H1 (cell line): ENCODE results near the gene DLK1. TPM values are rescaled to one million over a fixed set of nuclear protein-coding genes. Genes with fewer than 3 reads are reported as not detected.

ENCODE experiments used
- CTCF ChIA-PET: fragments of 300-600 bp; sonication (Branson Sonifier 250); formaldehyde crosslinking; loops from one replicate; lab custom pipeline; 2021; ENCODE audit not compliant: partially characterized antibody; lab: Charles Lee
- POLR2A ChIA-PET: fragments of 300-600 bp; sonication (Branson Sonifier 250); formaldehyde crosslinking; loops from one replicate; lab custom pipeline; 2021; ENCODE audit warnings: inconsistent platforms; ENCODE audit not compliant: partially characterized antibody; lab: Charles Lee
- DNase-seq, 2 experiments: peaks; one replicate each; pipeline versions ENCODE4 v3.0.0 to v3.0.0-alpha.2; 2010 to 2022; ENCODE audit warnings: low spot score in 2 of 2, low read depth in 1 of 2, mixed read lengths in 1 of 2
- FAIRE-seq: peaks from 2 replicates; lab custom pipeline; 2011; peaks lifted over from hg19 to GRCh38; lab: Jason Lieb, UNC
- H2AFZ ChIP-seq: 2 replicates; pipeline ENCODE4 v1.8.1; 2012; ENCODE audit warnings: low read length, inconsistent platforms
- H2AK5ac ChIP-seq: 2 replicates; pipeline ENCODE4 v1.6.1; 2013; ENCODE audit warnings: low read depth, low read length
- H2BK120ac ChIP-seq: replicated peaks from 2 replicates; pipeline ENCODE3; 2013; ENCODE audit warnings: low read depth, low read length, inconsistent platforms
- H2BK12ac ChIP-seq: 2 replicates; pipeline ENCODE4 v1.6.1; 2013; ENCODE audit warnings: low read depth, low read length
- H2BK15ac ChIP-seq: 2 replicates; pipeline ENCODE4 v1.6.1; 2013; ENCODE audit warnings: low read length
- H2BK20ac ChIP-seq: 2 replicates; pipeline ENCODE4 v1.6.1; 2013; ENCODE audit warnings: low read length
- H2BK5ac ChIP-seq: 2 replicates; pipeline ENCODE4 v1.6.1; 2013; ENCODE audit warnings: low read depth, low read length
- H3K14ac ChIP-seq: 2 replicates; pipeline ENCODE4 v1.6.1; 2013; ENCODE audit warnings: inconsistent platforms; ENCODE audit not compliant: insufficient read length
- H3K18ac ChIP-seq: 2 replicates; pipeline ENCODE4 v1.6.1; 2013; ENCODE audit warnings: low read length; ENCODE audit errors: extremely low read depth
- H3K23ac ChIP-seq: 2 replicates; pipeline ENCODE4 v1.6.1; 2013; ENCODE audit warnings: inconsistent platforms; ENCODE audit not compliant: insufficient read length
- H3K23me2 ChIP-seq: 2 replicates; pipeline ENCODE4 v1.6.1; 2013; ENCODE audit warnings: low read depth, low read length
- H3K27ac ChIP-seq: 2 replicates; pipeline ENCODE4 v1.6.1; 2011; ENCODE audit warnings: low read depth, low read length, inconsistent platforms
- H3K27me3 ChIP-seq, 4 experiments: replicated peaks in 1 of 4; 1 replicate in 1 of 4; 2 replicates in 3 of 4; pipeline versions ENCODE4 v1.6.1 to v1.8.1; 2011 to 2013; ENCODE audit warnings: low read length in 3 of 4, mild to moderate bottlenecking in 3 of 4, inconsistent platforms in 2 of 4, mixed read lengths in 2 of 4, moderate library complexity in 1 of 4; ENCODE audit not compliant: control insufficient read depth in 3 of 4, insufficient read depth in 3 of 4; ENCODE audit errors: extremely low read depth in 1 of 4
- H3K36me3 ChIP-seq, 4 experiments: 2 replicates each; pipeline versions ENCODE4 v1.6.1 to v1.8.1; 2011 to 2013; ENCODE audit warnings: mild to moderate bottlenecking in 4 of 4, low read length in 3 of 4, moderate library complexity in 2 of 4, control low read depth in 1 of 4, inconsistent platforms in 1 of 4; ENCODE audit not compliant: insufficient read depth in 4 of 4, control insufficient read depth in 2 of 4
- H3K4ac ChIP-seq: replicated peaks from 2 replicates; pipeline ENCODE3; 2013; ENCODE audit warnings: low read length, low read depth, mixed read lengths, inconsistent platforms; ENCODE audit not compliant: insufficient read length
- H3K4me1 ChIP-seq, 4 experiments: replicated peaks in 1 of 4; 1 replicate in 1 of 4; 2 replicates in 3 of 4; pipeline versions ENCODE4 v1.6.1 to v1.8.1; 2011 to 2013; ENCODE audit warnings: low read length in 3 of 4, inconsistent platforms in 2 of 4, mixed read lengths in 1 of 4; ENCODE audit not compliant: insufficient read depth in 4 of 4, control insufficient read depth in 3 of 4
- H3K4me2 ChIP-seq, 2 experiments: 2 replicates each; pipeline versions ENCODE4 v1.6.1 to v1.8.1; 2011 to 2013; ENCODE audit warnings: low read depth in 2 of 2, low read length in 2 of 2, control low read depth in 1 of 2, inconsistent platforms in 1 of 2, mild to moderate bottlenecking in 1 of 2; ENCODE audit not compliant: insufficient read depth in 1 of 2
- H3K4me3 ChIP-seq, 4 experiments: fragments of 200-600, 300-600 bp in 1 of 4; sonication (generic), shearing (Covaris generic), sonication (Bioruptor Twin) in 1 of 4; 2 replicates each; pipeline versions ENCODE4 v1.5.1 to v1.8.1; 2011 to 2016; ENCODE audit warnings: low read length in 4 of 4, low read depth in 3 of 4, control low read depth in 2 of 4, inconsistent platforms in 2 of 4, mild to moderate bottlenecking in 2 of 4, mixed read lengths in 1 of 4, moderate library complexity in 1 of 4; ENCODE audit not compliant: insufficient read depth in 2 of 4; ENCODE audit errors: extremely low read depth in 1 of 4
- H3K56ac ChIP-seq: replicated peaks from 2 replicates; pipeline ENCODE3; 2013; ENCODE audit warnings: low read depth, mild to moderate bottlenecking, mixed read lengths, low read length, inconsistent platforms; ENCODE audit not compliant: insufficient read length
- H3K79me1 ChIP-seq: 2 replicates; pipeline ENCODE4 v1.6.1; 2013; ENCODE audit warnings: low read depth, low read length, control low read depth
- H3K79me2 ChIP-seq, 2 experiments: 2 replicates each; pipeline versions ENCODE4 v1.6.1 to v1.8.1; 2012 to 2013; ENCODE audit warnings: low read length in 2 of 2, mild to moderate bottlenecking in 2 of 2, inconsistent platforms in 1 of 2; ENCODE audit not compliant: insufficient read depth in 2 of 2, control insufficient read depth in 1 of 2
- H3K9ac ChIP-seq, 4 experiments: replicated peaks in 1 of 4; 1 replicate in 1 of 4; 2 replicates in 3 of 4; pipeline versions ENCODE4 v1.6.1 to v1.8.1; 2011 to 2013; ENCODE audit warnings: low read depth in 3 of 4, low read length in 3 of 4, control low read depth in 2 of 4, mild to moderate bottlenecking in 2 of 4, moderate library complexity in 2 of 4, inconsistent platforms in 1 of 4; ENCODE audit errors: extremely low read depth in 1 of 4
- H3K9me3 ChIP-seq, 2 experiments: 2 replicates each; pipeline versions ENCODE4 v1.6.1 to v1.8.1; 2012 to 2013; ENCODE audit warnings: mild to moderate bottlenecking in 2 of 2, moderate library complexity in 2 of 2, control low read depth in 1 of 2, inconsistent platforms in 1 of 2, low read depth in 1 of 2, low read length in 1 of 2, mixed read lengths in 1 of 2; ENCODE audit not compliant: insufficient read depth in 2 of 2
- H4K20me1 ChIP-seq, 2 experiments: replicated peaks in 1 of 2; 2 replicates each; pipeline versions ENCODE3 to v1.8.1; 2011 to 2013; ENCODE audit warnings: inconsistent platforms in 2 of 2, low read length in 2 of 2, mild to moderate bottlenecking in 1 of 2; ENCODE audit not compliant: insufficient read depth in 2 of 2, control insufficient read depth in 1 of 2
- H4K5ac ChIP-seq: 2 replicates; pipeline ENCODE4 v1.6.1; 2013; ENCODE audit warnings: low read length, low read depth, mixed read lengths, inconsistent platforms; ENCODE audit not compliant: insufficient read length
- H4K8ac ChIP-seq: 2 replicates; pipeline ENCODE4 v1.8.0; 2013; ENCODE audit warnings: mild to moderate bottlenecking, moderate library complexity, low read length, inconsistent platforms; ENCODE audit not compliant: insufficient read depth; ENCODE audit errors: extremely low read depth
- H4K91ac ChIP-seq: replicated peaks from 2 replicates; pipeline ENCODE3; 2013; ENCODE audit warnings: low read length, mixed read lengths, inconsistent platforms; ENCODE audit not compliant: insufficient read length
- ASH2L ChIP-seq: fragments of 200-600, 300-600 bp; sonication (generic); IDR thresholded peaks from one replicate; pipeline ENCODE4 v1.7.1; 2017; ENCODE audit warnings: low read length
- EZH2 ChIP-seq: fragments of 200-600 bp; sonication (generic); IDR thresholded peaks from 2 replicates; pipeline ENCODE4 v1.7.1; 2012; ENCODE audit warnings: low read depth, mild to moderate bottlenecking, moderate library complexity, low read length, inconsistent platforms; ENCODE audit not compliant: severe bottlenecking
- KDM1A ChIP-seq: fragments of 200-600, 300-600 bp; sonication (generic); IDR thresholded peaks from 2 replicates; pipeline ENCODE4 v1.7.1; 2016; ENCODE audit warnings: mild to moderate bottlenecking, low read length, borderline replicate concordance
- POU5F1 ChIP-seq: IDR thresholded peaks from 2 replicates; pipeline ENCODE4 v1.6.1; 2011; ENCODE audit warnings: low read depth, mild to moderate bottlenecking, low read length, moderate library complexity
- RXRA ChIP-seq: IDR thresholded peaks from 2 replicates; pipeline ENCODE4 v1.6.1; 2011; ENCODE audit warnings: low read depth, mild to moderate bottlenecking, low read length, moderate library complexity; ENCODE audit not compliant: insufficient read depth
- SAP30 ChIP-seq: fragments of 300-600 bp; sonication (generic); IDR thresholded peaks from 2 replicates; pipeline ENCODE4 v1.7.1; 2012; ENCODE audit warnings: low read length, moderate library complexity, mild to moderate bottlenecking, inconsistent platforms; ENCODE audit not compliant: insufficient read depth, insufficient replicate concordance
- ZNF274 ChIP-seq: IDR thresholded peaks from 2 replicates; pipeline ENCODE4 v1.7.0; 2012; ENCODE audit warnings: low read length, borderline replicate concordance; ENCODE audit errors: extremely low read depth
- WGBS, 2 experiments: shearing (Covaris generic) in 1 of 2; methylation state at CpG; one replicate each; pipeline versions ENCODE4 v1.1.6 to v1.1.7; 2013 to 2015; ENCODE audit warnings: low lambda C conversion rate in 2 of 2, mixed read lengths in 2 of 2, inconsistent platforms in 1 of 2, low coverage in 1 of 2, missing lambda C conversion rate in 1 of 2; ENCODE audit not compliant: insufficient replicate concordance in 2 of 2, insufficient coverage in 1 of 2, insufficient read length in 1 of 2; ENCODE audit errors: extremely low coverage in 1 of 2, missing lambda C conversion rate in 1 of 2; 5-methylcytosine and 5-hydroxymethylcytosine counted together
- polyA plus RNA-seq, 7 experiments: library from polyadenylated mRNA; depleted of rRNA in 3 of 7; stranded (reverse) in 5 of 7; unstranded in 2 of 7; fragments of >200 nt in 5 of 7; fragments of 200-250 nt in 2 of 7; gene quantifications; 1 replicate in 5 of 7; 2 replicates in 1 of 7; 4 replicates in 1 of 7; pipeline versions ENCODE4 v1.2.1 to v1.2.3, GENCODE V29; 2011 to 2013; ENCODE audit warnings: missing spikeins in 2 of 7, mixed read lengths in 2 of 7
- total RNA-seq: library from RNA; stranded (reverse); fragmentation: NEBNext Ultra II Directional; extraction: Animal tissue kit (Norgen Biotek cat#: 25700); gene quantifications from 2 replicates; pipeline ENCODE4 v1.2.1, GENCODE V29; 2021

Gene DLK1
- total and polyA plus RNA-seq, 2 of the 8 experiments (the other 6 are each of a cell fraction or from before 2014, with no cell fraction given): 1.3 to 2.4 TPM

- no peak for FAIRE-seq
- WGBS, 2 experiments: 87% methylated on average over 23 of the region's 24 CpGs; no CpG with 5 or more reads in 1 of the 2 experiments
- TF ChIP-seq SAP30 (no peak), KDM1A (no peak), ASH2L (no peak), RXRA (no peak), EZH2 (no peak), ZNF274 (no peak), POU5F1 (no peak)
Observed at GRCh38 chr14:100703386-100704220, 23.1 kb upstream of the DLK1 start.

More at GRCh38 chr14:100703386-100704220, 23.1 kb upstream of the DLK1 start:
- Histone ChIP-seq H3K4me1 (peaks cover 0 to 4% (median 2%) of the 10 kb centered on the region in 4 experiments; a peak in 5 of 7 replicates), H3K4me3 (no peak overlapping the region), H3K9ac (no peak overlapping the region), H2BK20ac (no peak overlapping the region), H4K20me1 (peaks cover 0 to 4% of the 10 kb centered on the region in 2 experiments), H3K79me1 (no peaks in the 10 kb centered on the region), H3K36me3 (no peaks in the 10 kb centered on the region), H3K79me2 (no peaks in the 10 kb centered on the region), H4K5ac (no peak overlapping the region), H2AK5ac (no peak overlapping the region), H3K14ac (no peak overlapping the region), H4K8ac (no peak overlapping the region), H3K9me3 (no peaks in the 10 kb centered on the region), H3K23me2 (peaks cover 4% of the 10 kb centered on the region; the same call in 1 of the 2 replicates), H3K23ac (no peak overlapping the region), H3K18ac (no peak overlapping the region), H3K56ac (no peak overlapping the region), H3K27ac (no peak overlapping the region), H2BK5ac (no peak overlapping the region), H3K27me3 (peaks cover 0 to 2% (median under 1%) of the 10 kb centered on the region in 4 experiments; a peak in 5 of 7 replicates), H2BK15ac (no peak overlapping the region), H2BK120ac (no peak overlapping the region), H4K91ac (no peak overlapping the region), H2AFZ (no peak overlapping the region), H2BK12ac (no peak overlapping the region), H3K4ac (no peak overlapping the region), H3K4me2 (no peak overlapping the region)
- POLR2A ChIA-PET: no interaction called here
- no peak for DNase-seq
- CTCF ChIA-PET: interaction anchor here (1.1 to 1.2 kb wide), 2 partner anchors 58 to 148 kb away, joined by 3 read pairs; no protein-coding TSS in a partner anchor
